Measurements from ENCODE around the gene NISCH.

DNA sequence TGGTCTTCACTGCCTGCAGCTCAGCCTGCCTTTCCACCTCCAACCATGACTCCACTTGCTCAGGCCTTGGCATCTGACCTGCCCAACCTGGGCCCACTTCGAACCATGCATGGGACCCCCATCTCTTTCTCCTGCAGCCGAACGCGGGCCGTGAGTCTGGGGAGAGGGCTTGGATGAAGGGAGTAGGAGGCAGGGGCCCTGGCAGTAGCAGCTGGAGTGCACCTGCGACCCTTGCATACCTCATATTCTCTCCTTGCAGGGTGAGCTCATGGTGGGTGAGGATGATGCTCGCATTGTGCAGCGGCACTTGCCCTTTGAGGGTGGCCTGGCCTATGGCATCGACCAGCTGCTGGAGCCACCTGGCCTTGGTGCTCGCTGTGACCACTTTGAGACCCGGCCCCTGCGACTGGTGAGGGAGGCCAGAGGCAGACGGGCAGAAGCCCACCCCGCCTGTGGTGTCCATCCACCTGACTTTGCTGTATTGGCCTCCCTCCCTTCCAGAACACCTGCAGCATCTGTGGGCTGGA is 64.8 kb downstream of the NISCH start:
- TF ChIP-seq, protein P1, sequence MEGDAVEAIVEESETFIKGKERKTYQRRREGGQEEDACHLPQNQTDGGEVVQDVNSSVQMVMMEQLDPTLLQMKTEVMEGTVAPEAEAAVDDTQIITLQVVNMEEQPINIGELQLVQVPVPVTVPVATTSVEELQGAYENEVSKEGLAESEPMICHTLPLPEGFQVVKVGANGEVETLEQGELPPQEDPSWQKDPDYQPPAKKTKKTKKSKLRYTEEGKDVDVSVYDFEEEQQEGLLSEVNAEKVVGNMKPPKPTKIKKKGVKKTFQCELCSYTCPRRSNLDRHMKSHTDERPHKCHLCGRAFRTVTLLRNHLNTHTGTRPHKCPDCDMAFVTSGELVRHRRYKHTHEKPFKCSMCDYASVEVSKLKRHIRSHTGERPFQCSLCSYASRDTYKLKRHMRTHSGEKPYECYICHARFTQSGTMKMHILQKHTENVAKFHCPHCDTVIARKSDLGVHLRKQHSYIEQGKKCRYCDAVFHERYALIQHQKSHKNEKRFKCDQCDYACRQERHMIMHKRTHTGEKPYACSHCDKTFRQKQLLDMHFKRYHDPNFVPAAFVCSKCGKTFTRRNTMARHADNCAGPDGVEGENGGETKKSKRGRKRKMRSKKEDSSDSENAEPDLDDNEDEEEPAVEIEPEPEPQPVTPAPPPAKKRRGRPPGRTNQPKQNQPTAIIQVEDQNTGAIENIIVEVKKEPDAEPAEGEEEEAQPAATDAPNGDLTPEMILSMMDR (conservative IDR thresholded peaks at IDR 0.05 in 1 of 2, IDR thresholded peaks at IDR 0.05 in 1 of 2; ENCODE audit: low read depth in 1 of 2, low read length in 2 of 2) = no peak
- no peak for TF ChIP-seq EZH2 (IDR thresholded peaks at IDR 0.05; ENCODE audit: low read length, missing control alignments)
